GM23338 (cell line): ENCODE data around the gene SPATA4. TPM values are rescaled to one million over a fixed set of nuclear protein-coding genes. Genes with fewer than 3 reads are reported as not detected.

Experiments
- ATAC-seq: fragments of 200-7000 bp; cut with Tn5 transposase; 3 replicates; pipeline ENCODE4 v1.9.1; 2020
- DNase-seq: peaks from one replicate; pipeline ENCODE4 v3.0.0-alpha.2; 2015; ENCODE audit warnings: low spot score
- H2AFZ ChIP-seq: fragments of 200-600 bp; sonication (generic); 2 replicates; pipeline ENCODE4 v1.8.0; 2016; ENCODE audit warnings: antibody characterized with exemption, mild to moderate bottlenecking, moderate library complexity
- H3F3A ChIP-seq: fragments of 200-600 bp; sonication (generic); replicated peaks from 2 replicates; pipeline ENCODE4 v1.8.0; 2017; ENCODE audit warnings: antibody characterized with exemption, mixed run types, low read depth
- H3K27ac ChIP-seq: fragments of 200-600 bp; sonication (generic); 2 replicates; pipeline ENCODE4 v1.6.1; 2016; ENCODE audit warnings: low read depth
- H3K27me3 ChIP-seq: fragments of 200-600 bp; sonication (generic); 2 replicates; pipeline ENCODE4 v1.8.0; 2016; ENCODE audit warnings: mild to moderate bottlenecking, mixed run types, moderate library complexity; ENCODE audit not compliant: insufficient read depth
- H3K36me3 ChIP-seq: fragments of 200-600 bp; sonication (generic); 2 replicates; pipeline ENCODE4 v1.8.0; 2016; ENCODE audit warnings: mild to moderate bottlenecking; ENCODE audit not compliant: insufficient read depth
- H3K4me1 ChIP-seq: fragments of 200-600 bp; sonication (generic); 2 replicates; pipeline ENCODE4 v1.8.0; 2016; ENCODE audit warnings: mild to moderate bottlenecking, moderate library complexity; ENCODE audit not compliant: insufficient read depth
- H3K4me2 ChIP-seq: fragments of 200-600 bp; sonication (generic); 2 replicates; pipeline ENCODE4 v1.7.1; 2017; ENCODE audit warnings: mixed run types
- H3K4me3 ChIP-seq: fragments of 200-600 bp; sonication (generic); 2 replicates; pipeline ENCODE4 v1.6.1; 2016; ENCODE audit warnings: mixed run types
- H3K79me2 ChIP-seq: fragments of 200-600 bp; sonication (generic); replicated peaks from 2 replicates; pipeline ENCODE4 v1.8.0; 2017; ENCODE audit warnings: mild to moderate bottlenecking; ENCODE audit not compliant: insufficient read depth
- H3K9me2 ChIP-seq: fragments of 200-600 bp; sonication (generic); 2 replicates; pipeline ENCODE4 v1.8.0; 2017; ENCODE audit not compliant: insufficient read depth
- H4K20me1 ChIP-seq: fragments of 200-600 bp; sonication (generic); replicated peaks from 2 replicates; pipeline ENCODE4 v1.8.0; 2017; ENCODE audit warnings: mild to moderate bottlenecking; ENCODE audit not compliant: insufficient read depth
- H3K27ac Mint-ChIP-seq: 2 replicates; pipeline ENCODE4 v1.8.0; 2020; ENCODE audit warnings: inconsistent platforms, mild to moderate bottlenecking, moderate library complexity, mixed read lengths
- H3K27me3 Mint-ChIP-seq: 3 replicates; pipeline ENCODE4 v1.8.0; 2022; ENCODE audit warnings: low read depth, mild to moderate bottlenecking, moderate library complexity, mixed read lengths, inconsistent platforms; ENCODE audit not compliant: insufficient read depth, poor library complexity
- H3K36me3 Mint-ChIP-seq: 3 replicates; pipeline ENCODE4 v1.8.0; 2021; ENCODE audit warnings: low read depth, mild to moderate bottlenecking, inconsistent platforms, moderate library complexity, mixed read lengths
- H3K4me1 Mint-ChIP-seq: 3 replicates; pipeline ENCODE4 v1.8.0; 2020; ENCODE audit warnings: mild to moderate bottlenecking, inconsistent platforms, mixed read lengths
- H3K4me3 Mint-ChIP-seq: 3 replicates; pipeline ENCODE4 v1.8.0; 2021; ENCODE audit warnings: moderate library complexity, mild to moderate bottlenecking, inconsistent platforms, mixed read lengths
- H3K9me3 Mint-ChIP-seq: 3 replicates; pipeline ENCODE4 v1.8.0; 2020; ENCODE audit warnings: moderate library complexity, mild to moderate bottlenecking, inconsistent platforms, mixed read lengths
- CREB1 ChIP-seq: fragments of 250-450 bp; sonication (Bioruptor Pico); IDR thresholded peaks from 2 replicates; pipeline ENCODE4 v1.5.0; 2020; ENCODE audit warnings: low read depth, mild to moderate bottlenecking, moderate library complexity
- EZH2 ChIP-seq: fragments of 200-600 bp; sonication (generic); IDR thresholded peaks from one replicate; pipeline ENCODE4 v1.8.0; 2017; ENCODE audit warnings: antibody characterized with exemption, mild to moderate bottlenecking, low read depth; ENCODE audit not compliant: unreplicated experiment
- EZH2phosphoT487 ChIP-seq: fragments of 200-600 bp; sonication (generic); IDR thresholded peaks from one replicate; pipeline ENCODE4 v1.8.1; 2018; ENCODE audit warnings: antibody characterized with exemption; ENCODE audit not compliant: unreplicated experiment
- JUNB ChIP-seq: IDR thresholded peaks from one replicate; pipeline ENCODE4 v1.6.1; 2016; ENCODE audit warnings: antibody characterized with exemption; ENCODE audit not compliant: unreplicated experiment
- NANOG ChIP-seq: IDR thresholded peaks from 2 replicates; pipeline ENCODE4 v1.6.1; 2016; ENCODE audit warnings: antibody characterized with exemption, borderline replicate concordance
- POLR2AphosphoS5 ChIP-seq: IDR thresholded peaks from 2 replicates; pipeline ENCODE4 v1.6.1; 2016; ENCODE audit warnings: antibody characterized with exemption, low read depth
- STAT1 ChIP-seq: IDR thresholded peaks from one replicate; pipeline ENCODE4 v1.6.1; 2016; ENCODE audit warnings: antibody characterized with exemption; ENCODE audit not compliant: unreplicated experiment
- ZNF114 ChIP-seq: fragments of 250-450 bp; sonication (Bioruptor Pico); IDR thresholded peaks from 2 replicates; pipeline ENCODE4 v1.5.0; 2020; ENCODE audit warnings: mild to moderate bottlenecking, moderate library complexity
- ZNF331 ChIP-seq: fragments of 250-450 bp; sonication (Bioruptor Pico); IDR thresholded peaks from 2 replicates; pipeline ENCODE4 v1.5.0; 2020; ENCODE audit warnings: low read depth, mild to moderate bottlenecking, moderate library complexity
- polyA plus RNA-seq: library from polyadenylated mRNA; unstranded; fragments of >200 nt; fragmentation: Nextera tagmentation; extraction: Ambion mirVana; gene quantifications from 2 replicates; pipeline ENCODE4 v1.2.1, GENCODE V29; 2016
- total RNA-seq: library from RNA; depleted of rRNA; stranded (reverse); fragments of >200 nt; shearing (Covaris generic); gene quantifications from 2 replicates; pipeline ENCODE4 v1.2.3, GENCODE V29; 2014
- TF ChIP-seq, protein P1 (sequence below), 2 experiments: fragments of 200-600 bp in 1 of 2; sonication (generic) in 1 of 2; conservative IDR thresholded peaks; 2 replicates each; pipeline versions ENCODE4 v1.5.1 to v1.6.1; 2016 to 2017; ENCODE audit warnings: antibody characterized with exemption in 2 of 2, low read depth in 2 of 2, mild to moderate bottlenecking in 2 of 2, moderate library complexity in 1 of 2
- TF ChIP-seq, protein P2 (sequence below): IDR thresholded peaks from 2 replicates; pipeline ENCODE4 v1.6.1; 2016; ENCODE audit warnings: antibody characterized with exemption
- TF ChIP-seq, protein P3 (sequence below): fragments of 250-450 bp; sonication (Bioruptor Pico); IDR thresholded peaks from 2 replicates; pipeline ENCODE4 v1.5.0; 2020; ENCODE audit warnings: mild to moderate bottlenecking, moderate library complexity
- TF ChIP-seq, protein P4 (sequence below): IDR thresholded peaks from one replicate; pipeline ENCODE4 v1.6.1; 2018; ENCODE audit warnings: antibody characterized with exemption; ENCODE audit not compliant: unreplicated experiment

Gene SPATA4
- total and polyA plus RNA-seq, 2 experiments from 2014 or later, result not detected

DNA sequence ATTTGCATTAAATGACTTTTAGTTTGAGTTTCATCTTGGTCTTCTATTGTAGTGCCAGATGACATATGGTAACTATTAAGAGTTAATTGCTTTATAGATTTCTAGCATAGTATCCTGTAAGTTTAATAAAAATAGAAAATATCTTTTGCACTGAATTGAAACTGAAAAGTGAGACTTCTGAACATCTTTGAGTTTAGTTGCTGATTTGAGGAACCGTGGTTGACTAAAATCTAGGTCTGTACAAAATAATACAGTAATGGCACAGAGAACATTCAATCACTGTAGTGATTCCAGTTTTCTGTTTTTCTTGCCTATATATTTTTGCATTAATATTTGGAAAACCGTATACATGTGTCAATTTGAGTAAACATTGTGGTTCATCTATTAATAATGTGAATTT lies 60.7 kb downstream of the SPATA4 start:
- ATAC-seq (no peak), DNase-seq (no peak)
- H3K36me3 ChIP-seq, result no peaks in the 10 kb centered on the region
- no peak overlapping the region for H3K4me2 ChIP-seq
- H3K4me1 Mint-ChIP-seq, result no peaks in the 10 kb centered on the region
- no peak overlapping the region for H2AFZ ChIP-seq
- no peak overlapping the region for H3K27ac Mint-ChIP-seq
- H4K20me1 ChIP-seq, result no peaks in the 10 kb centered on the region
- no peak overlapping the region for H3K4me3 ChIP-seq
- H3K27ac ChIP-seq, result no peak overlapping the region
- no peaks in the 10 kb centered on the region for H3K9me3 Mint-ChIP-seq
- H3K27me3 ChIP-seq, result no peaks in the 10 kb centered on the region
- no peaks in the 10 kb centered on the region for H3K36me3 Mint-ChIP-seq
- H3K9me2 ChIP-seq, result no peaks in the 10 kb centered on the region
- H3K27me3 Mint-ChIP-seq, result no peaks in the 10 kb centered on the region
- H3K4me1 ChIP-seq, result no peaks in the 10 kb centered on the region
- TF ChIP-seq POLR2AphosphoS5 (no peak), STAT1 (no peak), NANOG (no peak), CREB1 (CRISPR knock-in tag) (no peak), JUNB (no peak), ZNF114 (CRISPR knock-in tag) (no peak), EZH2 (no peak), ZNF331 (CRISPR knock-in tag) (no peak), EZH2phosphoT487 (no peak)
- TF ChIP-seq, protein P1, sequence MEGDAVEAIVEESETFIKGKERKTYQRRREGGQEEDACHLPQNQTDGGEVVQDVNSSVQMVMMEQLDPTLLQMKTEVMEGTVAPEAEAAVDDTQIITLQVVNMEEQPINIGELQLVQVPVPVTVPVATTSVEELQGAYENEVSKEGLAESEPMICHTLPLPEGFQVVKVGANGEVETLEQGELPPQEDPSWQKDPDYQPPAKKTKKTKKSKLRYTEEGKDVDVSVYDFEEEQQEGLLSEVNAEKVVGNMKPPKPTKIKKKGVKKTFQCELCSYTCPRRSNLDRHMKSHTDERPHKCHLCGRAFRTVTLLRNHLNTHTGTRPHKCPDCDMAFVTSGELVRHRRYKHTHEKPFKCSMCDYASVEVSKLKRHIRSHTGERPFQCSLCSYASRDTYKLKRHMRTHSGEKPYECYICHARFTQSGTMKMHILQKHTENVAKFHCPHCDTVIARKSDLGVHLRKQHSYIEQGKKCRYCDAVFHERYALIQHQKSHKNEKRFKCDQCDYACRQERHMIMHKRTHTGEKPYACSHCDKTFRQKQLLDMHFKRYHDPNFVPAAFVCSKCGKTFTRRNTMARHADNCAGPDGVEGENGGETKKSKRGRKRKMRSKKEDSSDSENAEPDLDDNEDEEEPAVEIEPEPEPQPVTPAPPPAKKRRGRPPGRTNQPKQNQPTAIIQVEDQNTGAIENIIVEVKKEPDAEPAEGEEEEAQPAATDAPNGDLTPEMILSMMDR (conservative IDR thresholded peaks at IDR 0.05; ENCODE audit: low read depth in 2 of 2), result no peak
- TF ChIP-seq, protein P2, sequence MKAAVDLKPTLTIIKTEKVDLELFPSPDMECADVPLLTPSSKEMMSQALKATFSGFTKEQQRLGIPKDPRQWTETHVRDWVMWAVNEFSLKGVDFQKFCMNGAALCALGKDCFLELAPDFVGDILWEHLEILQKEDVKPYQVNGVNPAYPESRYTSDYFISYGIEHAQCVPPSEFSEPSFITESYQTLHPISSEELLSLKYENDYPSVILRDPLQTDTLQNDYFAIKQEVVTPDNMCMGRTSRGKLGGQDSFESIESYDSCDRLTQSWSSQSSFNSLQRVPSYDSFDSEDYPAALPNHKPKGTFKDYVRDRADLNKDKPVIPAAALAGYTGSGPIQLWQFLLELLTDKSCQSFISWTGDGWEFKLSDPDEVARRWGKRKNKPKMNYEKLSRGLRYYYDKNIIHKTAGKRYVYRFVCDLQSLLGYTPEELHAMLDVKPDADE, result no peak
- TF ChIP-seq, protein P3, sequence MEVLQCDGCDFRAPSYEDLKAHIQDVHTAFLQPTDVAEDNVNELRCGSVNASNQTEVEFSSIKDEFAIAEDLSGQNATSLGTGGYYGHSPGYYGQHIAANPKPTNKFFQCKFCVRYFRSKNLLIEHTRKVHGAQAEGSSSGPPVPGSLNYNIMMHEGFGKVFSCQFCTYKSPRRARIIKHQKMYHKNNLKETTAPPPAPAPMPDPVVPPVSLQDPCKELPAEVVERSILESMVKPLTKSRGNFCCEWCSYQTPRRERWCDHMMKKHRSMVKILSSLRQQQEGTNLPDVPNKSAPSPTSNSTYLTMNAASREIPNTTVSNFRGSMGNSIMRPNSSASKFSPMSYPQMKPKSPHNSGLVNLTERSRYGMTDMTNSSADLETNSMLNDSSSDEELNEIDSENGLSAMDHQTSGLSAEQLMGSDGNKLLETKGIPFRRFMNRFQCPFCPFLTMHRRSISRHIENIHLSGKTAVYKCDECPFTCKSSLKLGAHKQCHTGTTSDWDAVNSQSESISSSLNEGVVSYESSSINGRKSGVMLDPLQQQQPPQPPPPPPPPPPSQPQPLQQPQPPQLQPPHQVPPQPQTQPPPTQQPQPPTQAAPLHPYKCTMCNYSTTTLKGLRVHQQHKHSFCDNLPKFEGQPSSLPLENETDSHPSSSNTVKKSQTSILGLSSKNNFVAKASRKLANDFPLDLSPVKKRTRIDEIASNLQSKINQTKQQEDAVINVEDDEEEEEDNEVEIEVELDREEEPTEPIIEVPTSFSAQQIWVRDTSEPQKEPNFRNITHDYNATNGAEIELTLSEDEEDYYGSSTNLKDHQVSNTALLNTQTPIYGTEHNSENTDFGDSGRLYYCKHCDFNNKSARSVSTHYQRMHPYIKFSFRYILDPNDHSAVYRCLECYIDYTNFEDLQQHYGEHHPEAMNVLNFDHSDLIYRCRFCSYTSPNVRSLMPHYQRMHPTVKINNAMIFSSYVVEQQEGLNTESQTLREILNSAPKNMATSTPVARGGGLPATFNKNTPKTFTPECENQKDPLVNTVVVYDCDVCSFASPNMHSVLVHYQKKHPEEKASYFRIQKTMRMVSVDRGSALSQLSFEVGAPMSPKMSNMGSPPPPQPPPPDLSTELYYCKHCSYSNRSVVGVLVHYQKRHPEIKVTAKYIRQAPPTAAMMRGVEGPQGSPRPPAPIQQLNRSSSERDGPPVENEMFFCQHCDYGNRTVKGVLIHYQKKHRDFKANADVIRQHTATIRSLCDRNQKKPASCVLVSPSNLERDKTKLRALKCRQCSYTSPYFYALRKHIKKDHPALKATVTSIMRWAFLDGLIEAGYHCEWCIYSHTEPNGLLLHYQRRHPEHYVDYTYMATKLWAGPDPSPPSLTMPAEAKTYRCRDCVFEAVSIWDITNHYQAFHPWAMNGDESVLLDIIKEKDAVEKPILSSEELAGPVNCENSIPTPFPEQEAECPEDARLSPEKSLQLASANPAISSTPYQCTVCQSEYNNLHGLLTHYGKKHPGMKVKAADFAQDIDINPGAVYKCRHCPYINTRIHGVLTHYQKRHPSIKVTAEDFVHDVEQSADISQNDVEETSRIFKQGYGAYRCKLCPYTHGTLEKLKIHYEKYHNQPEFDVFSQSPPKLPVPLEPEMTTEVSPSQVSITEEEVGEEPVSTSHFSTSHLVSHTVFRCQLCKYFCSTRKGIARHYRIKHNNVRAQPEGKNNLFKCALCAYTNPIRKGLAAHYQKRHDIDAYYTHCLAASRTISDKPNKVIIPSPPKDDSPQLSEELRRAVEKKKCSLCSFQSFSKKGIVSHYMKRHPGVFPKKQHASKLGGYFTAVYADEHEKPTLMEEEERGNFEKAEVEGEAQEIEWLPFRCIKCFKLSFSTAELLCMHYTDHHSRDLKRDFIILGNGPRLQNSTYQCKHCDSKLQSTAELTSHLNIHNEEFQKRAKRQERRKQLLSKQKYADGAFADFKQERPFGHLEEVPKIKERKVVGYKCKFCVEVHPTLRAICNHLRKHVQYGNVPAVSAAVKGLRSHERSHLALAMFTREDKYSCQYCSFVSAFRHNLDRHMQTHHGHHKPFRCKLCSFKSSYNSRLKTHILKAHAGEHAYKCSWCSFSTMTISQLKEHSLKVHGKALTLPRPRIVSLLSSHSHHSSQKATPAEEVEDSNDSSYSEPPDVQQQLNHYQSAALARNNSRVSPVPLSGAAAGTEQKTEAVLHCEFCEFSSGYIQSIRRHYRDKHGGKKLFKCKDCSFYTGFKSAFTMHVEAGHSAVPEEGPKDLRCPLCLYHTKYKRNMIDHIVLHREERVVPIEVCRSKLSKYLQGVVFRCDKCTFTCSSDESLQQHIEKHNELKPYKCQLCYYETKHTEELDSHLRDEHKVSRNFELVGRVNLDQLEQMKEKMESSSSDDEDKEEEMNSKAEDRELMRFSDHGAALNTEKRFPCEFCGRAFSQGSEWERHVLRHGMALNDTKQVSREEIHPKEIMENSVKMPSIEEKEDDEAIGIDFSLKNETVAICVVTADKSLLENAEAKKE (CRISPR knock-in tag), result no peak
- TF ChIP-seq, protein P4, sequence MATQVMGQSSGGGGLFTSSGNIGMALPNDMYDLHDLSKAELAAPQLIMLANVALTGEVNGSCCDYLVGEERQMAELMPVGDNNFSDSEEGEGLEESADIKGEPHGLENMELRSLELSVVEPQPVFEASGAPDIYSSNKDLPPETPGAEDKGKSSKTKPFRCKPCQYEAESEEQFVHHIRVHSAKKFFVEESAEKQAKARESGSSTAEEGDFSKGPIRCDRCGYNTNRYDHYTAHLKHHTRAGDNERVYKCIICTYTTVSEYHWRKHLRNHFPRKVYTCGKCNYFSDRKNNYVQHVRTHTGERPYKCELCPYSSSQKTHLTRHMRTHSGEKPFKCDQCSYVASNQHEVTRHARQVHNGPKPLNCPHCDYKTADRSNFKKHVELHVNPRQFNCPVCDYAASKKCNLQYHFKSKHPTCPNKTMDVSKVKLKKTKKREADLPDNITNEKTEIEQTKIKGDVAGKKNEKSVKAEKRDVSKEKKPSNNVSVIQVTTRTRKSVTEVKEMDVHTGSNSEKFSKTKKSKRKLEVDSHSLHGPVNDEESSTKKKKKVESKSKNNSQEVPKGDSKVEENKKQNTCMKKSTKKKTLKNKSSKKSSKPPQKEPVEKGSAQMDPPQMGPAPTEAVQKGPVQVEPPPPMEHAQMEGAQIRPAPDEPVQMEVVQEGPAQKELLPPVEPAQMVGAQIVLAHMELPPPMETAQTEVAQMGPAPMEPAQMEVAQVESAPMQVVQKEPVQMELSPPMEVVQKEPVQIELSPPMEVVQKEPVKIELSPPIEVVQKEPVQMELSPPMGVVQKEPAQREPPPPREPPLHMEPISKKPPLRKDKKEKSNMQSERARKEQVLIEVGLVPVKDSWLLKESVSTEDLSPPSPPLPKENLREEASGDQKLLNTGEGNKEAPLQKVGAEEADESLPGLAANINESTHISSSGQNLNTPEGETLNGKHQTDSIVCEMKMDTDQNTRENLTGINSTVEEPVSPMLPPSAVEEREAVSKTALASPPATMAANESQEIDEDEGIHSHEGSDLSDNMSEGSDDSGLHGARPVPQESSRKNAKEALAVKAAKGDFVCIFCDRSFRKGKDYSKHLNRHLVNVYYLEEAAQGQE, result no peak
- no peaks in the 10 kb centered on the region for H3F3A ChIP-seq
- H3K4me3 Mint-ChIP-seq, result no peak overlapping the region
- H3K79me2 ChIP-seq, result no peaks in the 10 kb centered on the region
